ENCODE measurements around the gene KDM3A. TPM values are rescaled to one million over a fixed set of nuclear protein-coding genes. Genes with fewer than 3 reads are reported as not detected.

KDM3A gene
- total and polyA plus RNA-seq, 9 of the 15 experiments (the other 6 are each of a cell fraction or from before 2014, with no cell fraction given) = 7.5 to 95.4 (median 24.8) TPM

- TF ChIP-seq SAFB2 (IDR thresholded peaks at IDR 0.05; ENCODE audit: borderline replicate concordance, low read depth, low read length, severe bottlenecking) = no peak
- no peak for TF ChIP-seq MAFK (IDR thresholded peaks at IDR 0.05; ENCODE audit: low read length)
- TF ChIP-seq ARNT (IDR thresholded peaks at IDR 0.05) = 0 out of 4 replicates have a peak, but pooled peaks of 1 of the 2 experiments have one; percentile 26
- TF ChIP-seq TRIM24 (IDR thresholded peaks at IDR 0.05) = peak; percentile 6 to 12; a peak in 2 of 4 replicates
- TF ChIP-seq ZNF740 (CRISPR knock-in tag; IDR thresholded peaks at IDR 0.05) = no peak
- no peak for TF ChIP-seq ZNF740 (tag; IDR thresholded peaks at IDR 0.05)
- TF ChIP-seq U2AF1 (optimal IDR thresholded peaks at IDR 0.05; ENCODE audit: low read depth, low read length) = no peak
- TF ChIP-seq KAT8 (IDR thresholded peaks at IDR 0.05; ENCODE audit: low read depth) = peak; percentile 66; the same call in 1 of the 2 replicates
- peak; percentile 90; the same call in 1 of the 2 replicates for TF ChIP-seq ZNF175 (CRISPR knock-in tag; IDR thresholded peaks at IDR 0.05; ENCODE audit: low read depth)
- no peak for TF ChIP-seq ZNF146 (CRISPR knock-in tag; IDR thresholded peaks at IDR 0.05; ENCODE audit: unreplicated experiment)
- TF ChIP-seq ZNF668 (CRISPR knock-in tag; IDR thresholded peaks at IDR 0.05) = peak; percentile 75; the same call in 1 of the 2 replicates
- TF ChIP-seq PML (IDR thresholded peaks at IDR 0.05; ENCODE audit: low read length) = no peak
- TF ChIP-seq POLR2H (tag; IDR thresholded peaks at IDR 0.05; ENCODE audit: low read depth) = 0 out of 2 replicates have a peak, but pooled peaks have one; percentile 17
- TF ChIP-seq ZNF512 (tag; IDR thresholded peaks at IDR 0.05) = peak; percentile 85
- no peak for TF ChIP-seq PRMT5 (CRISPR knock-in tag; IDR thresholded peaks at IDR 0.05)
- peak; percentile 100 for TF ChIP-seq ZNF507 (tag; conservative IDR thresholded peaks at IDR 0.05)
- peak; percentile 55; the same call in 1 of the 2 replicates for TF ChIP-seq THRAP3 (IDR thresholded peaks at IDR 0.05; ENCODE audit: borderline replicate concordance)
Observed at GRCh38 chr2:86439879-86440630, 1.1 kb upstream of the KDM3A start (continued).
